GM20000 (cell line): ENCODE results near the gene ELF1.
"Not testable (repeated sequence)": the region's sequence is repeated elsewhere in the genome, so short reads cannot be mapped to it uniquely, and the experiment has no call there.

ENCODE experiments used
- DNase-seq: peaks from one replicate; pipeline ENCODE4 v3.0.0; 2012; ENCODE audit warnings: low spot score
- CTCF ChIP-seq: IDR thresholded peaks from 2 replicates; pipeline ENCODE4 v1.5.1; 2012; ENCODE audit warnings: mild to moderate bottlenecking, control low read depth; ENCODE audit errors: extremely low read depth, missing control alignments

Gene ELF1

GRCh38 chr13:40886017-40886416 is 133.1 kb downstream of the ELF1 start:
- no peak for TF ChIP-seq CTCF
- no peak for DNase-seq

GRCh38 chr13:40884175-40884574 is 134.9 kb downstream of the ELF1 start:
- DNase-seq, result not testable (repeated sequence)
